ENCODE results near the gene BRIP1.
"Not testable (repeated sequence)": the region's sequence is repeated elsewhere in the genome, so short reads cannot be mapped to it uniquely, and the experiment has no call there.

The BRIP1 gene

DNA sequence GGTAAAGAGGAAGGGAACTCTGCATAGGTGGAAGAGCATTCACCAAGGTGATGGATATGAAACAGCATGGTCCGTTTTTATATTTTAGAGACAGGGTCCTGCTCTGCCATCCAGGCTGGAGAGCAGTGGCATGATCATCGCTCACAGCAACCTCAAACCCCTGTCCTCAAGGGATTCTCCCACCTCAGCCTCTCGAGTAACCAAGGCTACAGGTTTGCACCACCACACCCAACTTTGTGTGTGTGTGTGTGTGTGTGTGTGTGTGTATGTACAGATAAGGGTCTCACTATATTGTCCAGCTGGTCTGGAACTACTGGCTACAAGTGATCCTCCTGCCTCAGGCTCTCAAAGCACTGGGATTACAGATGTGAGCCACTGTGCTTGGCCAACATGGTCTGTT, 194.8 kb downstream of the BRIP1 start:
- no peak for ATAC-seq
- TF ChIP-seq SNAI2 (CRISPR knock-in tag; IDR thresholded peaks at IDR 0.05), result no peak
- no peak for TF ChIP-seq ZNF8 (CRISPR knock-in tag; IDR thresholded peaks at IDR 0.05)
- TF ChIP-seq RARB (CRISPR knock-in tag; IDR thresholded peaks at IDR 0.05), result no peak
- no peak for TF ChIP-seq ZC3H10 (CRISPR knock-in tag; IDR thresholded peaks at IDR 0.05)
- no peak for TF ChIP-seq CREB5 (CRISPR knock-in tag; IDR thresholded peaks at IDR 0.05; ENCODE audit: low read depth)
- no peak for TF ChIP-seq ESRRG (CRISPR knock-in tag; IDR thresholded peaks at IDR 0.05)
- no peak for TF ChIP-seq CSDC2 (CRISPR knock-in tag; IDR thresholded peaks at IDR 0.05)
- no peak for TF ChIP-seq TOX (CRISPR knock-in tag; IDR thresholded peaks at IDR 0.05; ENCODE audit: borderline replicate concordance)
- no peak for TF ChIP-seq ZNF70 (CRISPR knock-in tag; IDR thresholded peaks at IDR 0.05)
- TF ChIP-seq PPARA (CRISPR knock-in tag; IDR thresholded peaks at IDR 0.05; ENCODE audit: borderline replicate concordance), result no peak
- no peak for TF ChIP-seq TCF4 (CRISPR knock-in tag; IDR thresholded peaks at IDR 0.05; ENCODE audit: borderline replicate concordance)
- no peak for TF ChIP-seq ZFP3 (CRISPR knock-in tag; IDR thresholded peaks at IDR 0.05)
- TF ChIP-seq ZNF565 (CRISPR knock-in tag; conservative IDR thresholded peaks at IDR 0.05; ENCODE audit: low read depth), result no peak
- no peak for TF ChIP-seq ARNTL (CRISPR knock-in tag; IDR thresholded peaks at IDR 0.05; ENCODE audit: borderline replicate concordance, low read depth)
- no peak for TF ChIP-seq TSHZ2 (CRISPR knock-in tag; IDR thresholded peaks at IDR 0.05)
- no peak for TF ChIP-seq BACH2 (CRISPR knock-in tag; IDR thresholded peaks at IDR 0.05; ENCODE audit: borderline replicate concordance)
- no peak for TF ChIP-seq POU6F1 (CRISPR knock-in tag; IDR thresholded peaks at IDR 0.05; ENCODE audit: borderline replicate concordance, low read depth)
- no peak for TF ChIP-seq OSR1 (CRISPR knock-in tag; IDR thresholded peaks at IDR 0.05)

DNA sequence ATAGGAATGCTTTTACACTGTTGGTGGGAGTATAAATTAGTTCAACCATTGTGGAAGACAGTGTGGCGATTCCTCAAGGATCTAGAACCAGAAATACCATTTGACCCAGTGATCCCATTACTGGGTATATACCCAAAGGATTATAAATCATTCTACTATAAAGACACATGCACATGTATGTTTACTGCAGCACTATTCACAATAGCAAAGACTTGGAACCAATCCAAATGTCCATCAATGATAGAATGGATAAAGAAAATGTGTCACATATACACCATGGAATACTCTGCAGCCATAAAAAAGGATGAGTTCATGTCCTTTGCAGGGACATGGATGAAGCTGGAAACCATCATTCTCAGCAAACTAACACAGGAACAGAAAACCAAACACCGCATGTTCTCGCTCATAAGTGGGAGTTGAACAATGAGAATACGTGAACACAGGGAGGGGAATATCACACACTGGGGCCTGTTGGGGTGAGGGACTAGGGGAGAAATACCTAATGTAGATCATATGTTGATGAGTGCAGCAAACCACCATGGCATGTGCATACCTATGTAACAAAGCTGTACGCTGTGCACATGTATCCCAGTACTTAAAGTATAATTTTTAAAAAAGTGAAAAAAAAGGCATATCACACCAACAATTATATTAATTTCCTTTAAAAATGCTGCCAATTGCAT, 196.8 kb downstream of the BRIP1 start:
- not testable (repeated sequence) for ATAC-seq

- ATAC-seq, result no peak
- TF ChIP-seq ZC3H10 (CRISPR knock-in tag; IDR thresholded peaks at IDR 0.05), result no peak
- no peak for TF ChIP-seq ISL1 (CRISPR knock-in tag; IDR thresholded peaks at IDR 0.05)
- TF ChIP-seq RARB (CRISPR knock-in tag; IDR thresholded peaks at IDR 0.05), result no peak
- no peak for TF ChIP-seq SNAI2 (CRISPR knock-in tag; IDR thresholded peaks at IDR 0.05)
- TF ChIP-seq BACH2 (CRISPR knock-in tag; IDR thresholded peaks at IDR 0.05; ENCODE audit: borderline replicate concordance), result no peak
- no peak for TF ChIP-seq PATZ1 (CRISPR knock-in tag; IDR thresholded peaks at IDR 0.05; ENCODE audit: borderline replicate concordance)
- TF ChIP-seq ZNF565 (CRISPR knock-in tag; conservative IDR thresholded peaks at IDR 0.05; ENCODE audit: low read depth), result no peak
- no peak for TF ChIP-seq TCF4 (CRISPR knock-in tag; IDR thresholded peaks at IDR 0.05; ENCODE audit: borderline replicate concordance)
Measured at GRCh38 chr17:61663310-61663709, 200.0 kb downstream of the BRIP1 start.

DNA sequence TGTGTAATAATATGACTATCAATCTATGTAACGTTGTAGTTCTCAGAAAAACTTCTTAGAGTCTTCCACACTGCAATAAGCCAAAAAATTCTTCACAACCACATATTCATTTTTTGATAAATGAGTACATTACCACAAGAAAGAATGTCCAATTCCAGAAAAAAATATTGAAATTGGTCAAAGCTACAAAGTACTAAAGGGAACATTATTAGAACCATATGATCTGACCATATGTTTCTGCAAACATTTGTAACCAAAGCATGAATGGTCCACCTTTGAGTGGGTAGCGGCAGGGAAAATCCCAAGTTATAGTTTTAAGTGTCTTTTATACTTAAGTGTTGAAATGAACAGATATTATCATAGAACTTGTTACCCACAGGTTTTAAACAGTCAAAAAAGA, 200.6 kb downstream of the BRIP1 start:
- ATAC-seq, result peak; percentile 47
- TF ChIP-seq ZFP3 (CRISPR knock-in tag; IDR thresholded peaks at IDR 0.05) (no peak), ZNF565 (CRISPR knock-in tag; conservative IDR thresholded peaks at IDR 0.05; ENCODE audit: low read depth) (no peak), ZFP30 (CRISPR knock-in tag; IDR thresholded peaks at IDR 0.05) (no peak), ZNF8 (CRISPR knock-in tag; IDR thresholded peaks at IDR 0.05) (no peak), ESRRG (CRISPR knock-in tag; IDR thresholded peaks at IDR 0.05) (no peak), TOX (CRISPR knock-in tag; IDR thresholded peaks at IDR 0.05; ENCODE audit: borderline replicate concordance) (no peak), ZNF70 (CRISPR knock-in tag; IDR thresholded peaks at IDR 0.05) (no peak), PATZ1 (CRISPR knock-in tag; IDR thresholded peaks at IDR 0.05; ENCODE audit: borderline replicate concordance) (no peak), TSHZ2 (CRISPR knock-in tag; IDR thresholded peaks at IDR 0.05) (no peak), ZC3H10 (CRISPR knock-in tag; IDR thresholded peaks at IDR 0.05) (no peak), RARB (CRISPR knock-in tag; IDR thresholded peaks at IDR 0.05) (no peak), SNAI2 (CRISPR knock-in tag; IDR thresholded peaks at IDR 0.05) (no peak), PPARA (CRISPR knock-in tag; IDR thresholded peaks at IDR 0.05; ENCODE audit: borderline replicate concordance) (no peak), CSDC2 (CRISPR knock-in tag; IDR thresholded peaks at IDR 0.05) (no peak), TCF4 (CRISPR knock-in tag; IDR thresholded peaks at IDR 0.05; ENCODE audit: borderline replicate concordance) (no peak)

Data from SK-N-SH treated with all-trans-retinoic acid at 6 μM for 48 hours (cell line).